Aorta (tissue), 5 donors: Measurements from ENCODE around the gene OR8D4. TPM values are rescaled to one million over a fixed set of nuclear protein-coding genes. Genes with fewer than 3 reads are reported as not detected.

Source experiments
- ATAC-seq: fragments of 200-7000 bp; cut with Tn5 transposase; one replicate; pipeline ENCODE4 v1.9.1; 2022; ENCODE audit warnings: moderate library complexity; ENCODE audit not compliant: low FRiP score
- DNase-seq, 2 donors: peaks; one replicate each; pipeline ENCODE4 v3.0.0-alpha.2; 2020
- H3K27ac ChIP-seq, 2 donors: one replicate each; pipeline ENCODE4 v1.5.1; 2013; ENCODE audit warnings: low read length in 2 of 2, mild to moderate bottlenecking in 2 of 2, moderate library complexity in 2 of 2, control low read depth in 1 of 2, inconsistent platforms in 1 of 2, low read depth in 1 of 2
- H3K27me3 ChIP-seq, 2 donors: one replicate each; pipeline ENCODE4 v1.6.1; 2013; ENCODE audit warnings: control low read depth in 1 of 2, low read length in 1 of 2, mild to moderate bottlenecking in 1 of 2, moderate library complexity in 1 of 2; ENCODE audit not compliant: insufficient read depth in 2 of 2, control insufficient read depth in 1 of 2
- H3K36me3 ChIP-seq, 2 donors: one replicate each; pipeline ENCODE4 v1.6.1; 2013; ENCODE audit warnings: control low read depth in 1 of 2, low read length in 1 of 2, mild to moderate bottlenecking in 1 of 2; ENCODE audit not compliant: insufficient read depth in 2 of 2, control insufficient read depth in 1 of 2
- H3K4me1 ChIP-seq, 2 donors: one replicate each; pipeline ENCODE4 v1.6.1; 2013; ENCODE audit warnings: low read length in 2 of 2, control low read depth in 1 of 2, mild to moderate bottlenecking in 1 of 2, moderate library complexity in 1 of 2; ENCODE audit not compliant: insufficient read depth in 2 of 2, control insufficient read depth in 1 of 2
- H3K4me3 ChIP-seq, 2 donors: one replicate each; pipeline ENCODE4 v1.5.1; 2013; ENCODE audit warnings: low read length in 2 of 2, control low read depth in 1 of 2, mild to moderate bottlenecking in 1 of 2
- H3K9me3 ChIP-seq: one replicate; pipeline ENCODE4 v1.6.1; 2013; ENCODE audit warnings: mild to moderate bottlenecking, low read length; ENCODE audit not compliant: control insufficient read depth
- WGBS, 2 donors: extraction: QIAGEN DNeasy Blood & Tissue Kit; methylation state at CpG; one replicate each; pipeline ENCODE4 v1.1.7; 2013; 5-methylcytosine and 5-hydroxymethylcytosine counted together
- intact Hi-C, 2 donors: fragments of 100-400 bp; cut with DNase I; formaldehyde crosslinking; loops; one replicate each; pipeline versions ENCODE4 v1.14.2 to v1.15.0; 2022
- polyA plus RNA-seq, 2 donors: library from polyadenylated mRNA; stranded (reverse); fragments of 200-250 nt; gene quantifications; one replicate each; pipeline ENCODE4 v1.2.3, GENCODE V29; 2013
- total RNA-seq, 2 donors: library from RNA; stranded (reverse); fragmentation: NEBNext Ultra II Directional; extraction: Animal tissue kit (Norgen Biotek cat#: 25700); gene quantifications; one replicate each; pipeline ENCODE4 v1.2.1, GENCODE V29; 2021
- donor health status: healthy with polysubstance abuse.
- donor health status: Bipolar disorder and iron deficiency.
- donor health status: DM: no; HTN: no; CAD: no.
- donor health status: DM: no; HTN: no; CAD: no.
- donor health status: DM: yes; HTN: yes; CAD: no.

Gene OR8D4
- total and polyA plus RNA-seq, 4 donors: not detected

GRCh38 chr11:123892031-123892430 lies 9.9 kb upstream of the OR8D4 start:
- Histone ChIP-seq H3K27me3 (no peaks in the 10 kb centered on the region), H3K4me1 (no peaks in the 10 kb centered on the region), H3K27ac (no peak overlapping the region), H3K4me3 (no peak overlapping the region), H3K36me3 (no peaks in the 10 kb centered on the region), H3K9me3 (no peaks in the 10 kb centered on the region)
- ATAC-seq (no peak), DNase-seq (no peak)
- intact Hi-C loops: no loop called here

- Histone ChIP-seq H3K36me3 (no peaks in the 10 kb centered on the region), H3K27ac (no peak overlapping the region), H3K4me3 (no peak overlapping the region), H3K9me3 (no peaks in the 10 kb centered on the region), H3K4me1 (no peaks in the 10 kb centered on the region), H3K27me3 (peaks cover 0 to 2% of the 10 kb centered on the region in 2 donors)
- DNase-seq (no peak), ATAC-seq (peak; percentile 38)
- intact Hi-C loops: no loop called here
- WGBS, 2 donors: 61 to 62% methylated on average over 3 of the region's 3 CpGs
These were observed 2.2 kb upstream of the OR8D4 start for GRCh38 chr11:123899792-123900191.

- Histone ChIP-seq H3K27me3 (peaks cover 0 to 2% of the 10 kb centered on the region in 2 donors), H3K27ac (no peak overlapping the region), H3K4me3 (no peak overlapping the region), H3K36me3 (no peaks in the 10 kb centered on the region), H3K4me1 (no peaks in the 10 kb centered on the region), H3K9me3 (peaks cover 1% of the 10 kb centered on the region)
- WGBS, 2 donors: 57 to 73% methylated on average over 2 of the region's 2 CpGs
- intact Hi-C loops: no loop called here
- DNase-seq (no peak), ATAC-seq (no peak)
These were observed 2.0 kb downstream of the OR8D4 start for GRCh38 chr11:123903932-123904331.

- no peak for ATAC-seq
- Histone ChIP-seq H3K36me3 (no peaks in the 10 kb centered on the region), H3K27me3 (peaks cover 0 to 2% of the 10 kb centered on the region in 2 donors), H3K9me3 (peaks cover 1% of the 10 kb centered on the region), H3K27ac (no peak overlapping the region), H3K4me1 (no peaks in the 10 kb centered on the region), H3K4me3 (no peak overlapping the region)
- no peak for DNase-seq
- 59 to 61% methylated on average over 3 of the region's 3 CpGs for WGBS, 2 donors
- intact Hi-C loops: no loop called here
These were observed 3.0 kb downstream of the OR8D4 start for GRCh38 chr11:123904932-123905331.

GRCh38 chr11:123905826-123906225 lies 3.9 kb downstream of the OR8D4 start:
- ATAC-seq (no peak), DNase-seq (no peak)
- Histone ChIP-seq H3K4me3 (no peak overlapping the region), H3K9me3 (peaks cover 1% of the 10 kb centered on the region), H3K27me3 (peaks cover 0 to 2% of the 10 kb centered on the region in 2 donors), H3K36me3 (no peaks in the 10 kb centered on the region), H3K4me1 (no peaks in the 10 kb centered on the region), H3K27ac (no peak overlapping the region)
- intact Hi-C loops: no loop called here
- 54 to 64% methylated on average over 3 of the region's 3 CpGs for WGBS, 2 donors

GRCh38 chr11:123920943-123921342 lies 19.0 kb downstream of the OR8D4 start:
- ATAC-seq (no peak), DNase-seq (no peak)
- Histone ChIP-seq H3K27ac (no peak overlapping the region), H3K4me3 (no peak overlapping the region), H3K36me3 (no peaks in the 10 kb centered on the region), H3K9me3 (no peaks in the 10 kb centered on the region), H3K4me1 (no peaks in the 10 kb centered on the region), H3K27me3 (no peaks in the 10 kb centered on the region)
- WGBS, 2 donors: 54 to 58% methylated on average over 3 of the region's 3 CpGs
- intact Hi-C loops: no loop called here

GRCh38 chr11:123924027-123924426 lies 22.1 kb downstream of the OR8D4 start:
- WGBS, 2 donors: 59 to 68% methylated on average over 1 of the region's 1 CpG
- intact Hi-C loops: no loop called here
- H3K9me3 ChIP-seq: no peaks in the 10 kb centered on the region
- no peak for ATAC-seq
- no peak overlapping the region for H3K4me3 ChIP-seq
- H3K27me3 ChIP-seq: no peaks in the 10 kb centered on the region
- no peak overlapping the region for H3K27ac ChIP-seq
- no peak for DNase-seq
- no peaks in the 10 kb centered on the region for H3K4me1 ChIP-seq
- H3K36me3 ChIP-seq: no peaks in the 10 kb centered on the region

GRCh38 chr11:123939317-123939716 lies 37.4 kb downstream of the OR8D4 start, which contains the start of gene OR4D5:
OR4D5 (plus strand) TSS chr11:123939617; CDS start chr11:123939617, 0 bp downstream.
- WGBS, 2 donors: 38 to 39% methylated on average over 1 of the region's 1 CpG
- Histone ChIP-seq H3K4me3 (no peak within 1 kb of the TSS), H3K36me3 (no peaks in the 10 kb centered on the region), H3K27me3 (no peaks in the 10 kb centered on the region), H3K4me1 (no peaks in the 10 kb centered on the region), H3K27ac (no peak within 1 kb of the TSS), H3K9me3 (peaks cover 3% of the 10 kb centered on the region)
- DNase-seq: no peak
- ATAC-seq: no peak
- intact Hi-C loops: no loop called here

GRCh38 chr11:123942413-123942812 lies 40.4 kb downstream of the OR8D4 start:
- no peaks in the 10 kb centered on the region for H3K36me3 ChIP-seq
- H3K4me1 ChIP-seq: no peaks in the 10 kb centered on the region
- ATAC-seq (no peak), DNase-seq (no peak)
- H3K9me3 ChIP-seq: peaks cover 3% of the 10 kb centered on the region
- H3K4me3 ChIP-seq: no peak overlapping the region
- intact Hi-C loops: no loop called here
- no peaks in the 10 kb centered on the region for H3K27me3 ChIP-seq
- WGBS, 2 donors: 78 to 83% methylated on average over 4 of the region's 4 CpGs
- no peak overlapping the region for H3K27ac ChIP-seq
